HG03108 (cell line): Measurements from ENCODE around the gene TBC1D22A.

Source experiments
- ATAC-seq: cut with Tn5 transposase; IDR thresholded peaks from one replicate; pipeline ENCODE4 v1.9.1; 2021; ENCODE audit warnings: moderate library complexity; ENCODE audit not compliant: unreplicated experiment

TBC1D22A gene

DNA sequence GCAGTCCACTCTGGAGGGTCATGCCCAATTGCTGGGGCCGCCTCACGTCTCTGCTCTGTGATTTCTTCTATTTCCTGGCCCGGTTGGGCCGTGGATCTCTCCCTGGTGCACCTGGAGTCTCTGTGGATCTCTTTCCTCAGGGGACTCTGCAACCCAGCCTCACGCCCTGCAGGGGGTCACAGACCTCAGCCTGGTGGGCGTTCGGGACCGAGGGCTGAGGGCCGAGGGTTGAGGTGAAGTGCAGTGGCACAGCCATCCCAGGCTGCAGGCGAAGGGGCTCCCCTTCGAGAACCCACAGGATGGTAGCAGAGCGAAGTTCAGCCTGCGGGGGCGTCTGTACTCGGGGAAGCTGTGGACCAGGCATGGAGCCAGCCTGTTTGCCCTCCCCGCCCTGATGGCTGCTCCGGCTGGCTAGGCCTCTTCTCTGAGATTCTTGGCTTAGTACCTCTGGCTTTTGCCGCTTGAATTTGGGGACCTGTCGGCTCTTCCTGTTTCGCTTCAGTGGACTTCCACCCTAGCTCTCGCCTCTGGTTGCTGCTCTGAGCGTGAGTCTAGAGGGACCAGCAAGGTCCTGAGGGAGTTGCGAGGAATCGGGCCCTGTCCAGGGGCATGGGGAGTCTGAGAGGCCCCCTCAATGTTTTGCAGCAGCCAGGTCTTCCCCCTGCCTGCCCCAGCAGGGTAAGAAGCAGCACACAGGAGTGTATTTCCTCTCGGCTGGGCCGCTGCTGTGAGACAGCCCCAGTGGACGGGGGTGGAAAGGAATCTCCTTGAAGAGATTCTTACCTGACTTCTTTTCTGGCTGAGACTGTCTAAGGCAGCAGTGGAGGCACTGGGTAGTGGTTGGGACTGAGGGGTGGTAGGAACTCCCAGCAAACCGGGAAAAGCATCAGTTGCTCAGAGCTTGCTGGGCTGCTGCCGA lies 140.8 kb downstream of the TBC1D22A start:
- ATAC-seq: no peak

DNA sequence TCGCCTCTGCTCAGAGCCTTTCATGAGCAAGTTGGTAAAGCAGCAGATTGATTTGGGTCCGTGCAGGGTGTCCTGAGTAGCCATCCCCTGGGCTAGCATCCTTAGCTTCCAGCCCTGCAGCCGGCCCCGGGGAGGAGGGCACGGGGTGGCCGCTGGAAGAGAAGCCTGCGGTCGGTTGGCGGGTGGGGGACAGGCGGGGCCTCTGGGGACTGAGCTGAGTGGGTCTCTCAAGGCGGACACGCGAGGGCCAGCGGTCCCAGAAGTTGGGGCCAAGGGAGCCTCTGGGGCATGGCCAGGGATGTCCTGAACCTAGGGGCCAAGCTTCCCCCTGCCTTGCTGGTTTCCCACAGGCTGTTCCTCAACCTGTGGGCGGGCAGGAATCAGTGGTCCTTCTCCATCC lies 143.0 kb downstream of the TBC1D22A start:
- ATAC-seq: no peak

DNA sequence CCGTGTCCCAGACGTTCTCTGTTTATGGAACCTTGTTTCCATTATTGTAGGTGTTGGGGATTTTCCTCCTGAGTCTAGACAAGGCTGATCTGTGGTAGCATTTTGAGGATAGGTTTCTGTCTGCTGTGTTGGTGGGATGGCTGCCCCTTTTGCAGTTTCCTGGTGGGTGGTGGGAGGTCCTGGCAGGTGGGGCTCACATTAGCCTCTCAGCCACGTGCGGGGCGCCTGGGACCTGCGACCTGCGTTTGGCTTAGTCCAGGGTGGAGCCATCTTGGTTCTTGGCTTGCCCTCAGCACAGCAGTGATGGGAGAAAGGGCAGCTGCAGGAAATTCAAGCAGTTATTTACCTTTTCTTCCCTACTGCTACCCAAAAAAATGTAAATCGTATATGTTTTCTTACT lies 143.4 kb downstream of the TBC1D22A start:
- no peak for ATAC-seq

DNA sequence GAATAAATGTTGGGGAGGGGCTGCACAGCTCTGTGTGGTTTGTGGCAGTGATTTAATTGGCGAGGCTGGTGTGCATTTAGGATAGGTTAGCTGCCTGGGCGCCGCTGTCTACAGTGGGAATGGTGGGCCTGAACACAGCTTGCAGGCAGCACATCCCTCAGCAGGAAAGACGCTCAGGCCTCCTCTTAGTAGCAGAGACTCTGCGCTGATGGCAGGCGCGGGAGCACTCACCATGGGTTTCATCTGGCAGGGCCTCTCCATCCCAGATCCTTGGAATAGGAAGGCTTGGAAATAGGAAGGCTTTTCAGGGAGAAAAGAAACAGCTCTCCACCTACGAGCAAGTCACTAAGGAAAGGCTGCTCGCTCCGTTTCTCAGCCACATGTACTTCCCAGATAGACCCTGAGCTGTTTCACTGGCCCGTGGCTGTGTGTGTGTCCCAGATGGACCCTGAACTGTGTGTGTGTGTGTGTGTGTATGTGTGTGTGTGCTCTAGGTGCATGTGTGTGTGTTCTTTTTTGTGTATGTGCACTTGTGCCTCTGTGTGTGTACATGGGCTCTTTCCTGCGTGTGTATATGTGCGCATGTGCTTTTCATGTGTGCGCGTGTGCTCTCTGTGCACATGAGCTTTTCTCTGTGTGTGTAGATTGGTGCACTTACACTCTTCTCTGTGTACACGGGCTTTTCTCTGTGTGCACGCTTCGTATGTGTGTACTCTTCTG lies 144.0 kb downstream of the TBC1D22A start:
- ATAC-seq: no peak

DNA sequence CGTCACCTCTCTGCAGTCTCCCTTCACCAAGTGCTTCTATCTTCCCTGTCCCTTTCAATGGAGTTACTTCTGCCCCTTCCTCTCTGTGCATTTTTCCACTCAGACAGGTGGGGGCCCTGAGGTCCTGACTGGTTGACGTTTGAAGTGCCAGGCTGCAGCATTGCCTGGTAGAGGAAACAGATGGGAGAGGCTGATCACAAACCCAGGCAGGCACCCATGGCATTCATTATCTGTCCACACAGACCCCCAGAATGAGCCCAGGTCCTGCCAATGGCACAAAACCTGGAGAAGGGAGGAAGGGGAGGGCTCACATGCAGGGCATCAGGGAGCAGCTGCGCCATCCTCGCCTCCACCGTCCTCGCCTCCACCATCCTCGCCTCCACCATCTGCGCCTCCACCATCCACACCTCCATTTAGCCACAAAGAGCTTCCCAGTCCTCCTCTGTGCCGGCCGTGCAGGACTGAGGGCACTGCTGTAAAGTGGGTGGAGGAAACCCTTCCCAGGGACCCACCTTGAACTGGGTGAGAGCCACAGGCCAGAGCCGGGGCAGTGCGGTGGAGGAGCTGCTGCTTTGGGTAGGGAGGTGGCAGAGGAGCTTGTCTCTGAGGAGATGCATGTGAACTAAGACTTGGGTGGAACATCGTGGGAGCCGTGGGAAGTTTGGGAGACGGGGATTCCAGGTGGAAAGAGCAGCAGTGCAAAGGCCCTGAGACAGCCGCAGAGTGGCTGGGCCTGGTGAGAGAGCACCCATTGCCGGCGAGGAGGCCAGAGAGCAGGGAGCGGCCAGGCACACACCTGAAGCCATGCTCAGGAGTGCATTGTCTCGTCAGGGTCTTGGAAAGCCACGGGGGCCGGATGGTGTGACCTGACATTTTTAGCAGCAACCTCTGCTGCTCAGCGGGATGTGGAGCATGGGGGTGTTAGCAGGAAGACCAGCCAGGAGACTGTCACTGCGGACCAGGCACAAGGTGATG lies 145.1 kb downstream of the TBC1D22A start:
- ATAC-seq: no peak

DNA sequence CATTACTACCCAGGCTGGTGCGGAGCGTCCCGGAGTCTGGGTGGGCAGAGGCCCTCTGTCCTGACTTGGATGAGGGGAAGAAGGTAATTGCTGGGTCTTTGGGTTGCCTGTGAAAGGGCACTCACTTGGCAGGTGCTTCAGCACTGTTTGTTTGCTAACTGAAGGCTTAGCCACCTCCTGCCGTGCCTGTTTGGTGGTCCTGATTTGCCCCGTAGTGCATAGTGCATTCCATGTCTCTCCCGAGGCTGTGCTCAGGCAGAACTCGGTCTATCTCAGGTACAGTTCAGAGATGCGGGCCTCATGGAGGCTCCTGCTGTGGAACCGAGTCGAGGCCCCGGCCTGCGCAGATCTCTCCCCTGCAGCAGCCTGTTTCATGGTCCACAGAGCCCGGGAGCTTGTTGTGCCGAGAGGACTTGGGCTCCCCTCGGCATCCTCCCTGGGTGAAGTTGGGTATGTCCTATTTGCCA lies 146.2 kb downstream of the TBC1D22A start:
- no peak for ATAC-seq

DNA sequence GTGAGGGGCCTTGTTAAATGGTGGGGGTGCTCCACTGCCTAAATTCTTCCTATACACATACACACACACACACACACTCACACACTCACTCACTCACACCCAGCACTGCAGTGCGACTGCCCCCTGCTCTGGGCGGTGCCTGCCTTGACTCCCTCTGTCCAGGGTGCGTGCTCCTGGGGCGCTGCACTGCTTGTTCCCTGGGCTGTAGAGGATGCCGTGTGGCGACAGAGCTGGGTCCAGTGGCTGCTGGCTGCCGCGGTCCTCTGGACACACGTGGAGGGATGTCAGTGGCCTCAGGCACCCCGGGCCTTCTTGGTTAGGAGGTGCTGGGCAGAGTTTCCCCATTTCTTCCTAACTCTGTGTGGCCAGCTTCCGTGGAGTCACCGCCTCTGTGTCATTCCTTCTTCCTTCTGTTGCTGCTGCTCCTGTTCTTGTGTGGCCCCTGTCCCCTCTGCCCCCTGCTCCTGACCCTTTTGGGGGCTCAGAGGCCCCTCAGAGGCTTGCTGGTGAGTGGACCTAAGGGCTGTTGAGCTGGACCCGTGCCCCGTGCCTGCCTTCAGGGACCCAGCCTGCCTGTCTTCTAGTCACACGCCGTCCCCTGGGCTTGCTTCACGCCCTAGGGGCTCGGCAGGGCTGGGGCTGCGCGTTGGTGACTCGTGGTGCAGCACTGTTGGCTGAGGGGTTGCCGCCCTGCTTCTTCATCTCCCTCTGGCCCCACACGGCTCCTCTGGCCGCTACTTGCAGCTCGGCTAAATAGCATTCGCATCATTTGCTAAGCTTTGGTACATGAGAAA lies 147.0 kb downstream of the TBC1D22A start:
- ATAC-seq: no peak

DNA sequence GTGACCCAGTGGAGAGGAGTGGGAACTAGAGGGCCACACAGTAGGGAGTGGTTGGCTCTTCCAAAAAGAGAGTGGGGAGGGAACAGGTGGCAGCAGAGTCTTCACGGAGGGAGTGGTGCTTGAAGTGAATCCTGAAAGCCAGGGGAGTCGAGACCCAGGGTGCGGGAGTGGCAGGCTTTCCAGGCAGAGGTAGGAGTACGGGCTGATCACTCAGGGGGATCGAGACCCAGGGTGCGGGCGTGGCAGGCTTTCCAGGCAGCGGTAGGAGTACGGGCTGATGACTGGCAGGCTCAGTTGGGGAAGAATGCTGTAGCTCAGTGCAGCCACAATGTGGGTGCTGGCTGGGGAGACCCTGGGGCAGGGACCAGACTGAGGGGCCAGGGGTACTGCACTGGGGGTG lies 148.2 kb downstream of the TBC1D22A start:
- ATAC-seq: no peak

DNA sequence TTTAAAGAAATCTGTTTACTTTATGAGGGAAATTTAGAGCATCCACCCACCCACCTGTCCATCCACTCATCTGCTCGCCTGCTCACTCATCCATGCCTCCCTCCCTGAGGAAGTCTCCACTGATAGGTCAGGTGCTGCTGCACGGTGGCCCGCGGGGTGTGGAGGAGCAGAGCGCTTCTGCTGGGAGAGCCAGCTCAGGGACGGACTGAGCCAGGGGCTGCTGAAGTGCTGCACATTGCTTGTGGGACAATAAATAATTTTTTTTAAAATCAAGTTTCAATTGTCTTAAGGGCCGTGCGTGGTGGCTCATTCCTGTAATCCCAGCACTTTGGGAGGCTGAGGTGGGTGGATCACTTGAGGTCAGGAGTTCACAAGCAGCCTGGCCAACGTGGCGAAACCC lies 148.9 kb downstream of the TBC1D22A start:
- ATAC-seq: no peak

DNA sequence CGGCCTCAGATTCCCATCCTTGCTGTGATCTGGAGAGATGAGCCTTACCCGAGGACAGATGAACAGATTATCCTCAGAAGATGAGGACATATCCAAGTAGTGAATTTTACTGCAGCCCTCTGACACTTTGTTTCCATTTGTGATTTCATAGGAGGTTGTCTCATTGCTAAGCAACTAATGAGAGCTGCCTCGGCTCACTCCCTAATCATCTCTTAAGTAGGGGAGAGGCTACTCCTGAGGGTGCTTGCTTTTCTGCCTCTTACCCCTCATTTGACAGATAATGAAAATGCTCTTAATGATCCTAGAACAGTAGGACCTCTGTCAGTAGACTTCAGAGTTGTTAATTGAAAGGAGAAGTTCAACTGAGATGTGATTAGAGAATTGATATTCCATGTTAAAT lies 150.9 kb downstream of the TBC1D22A start:
- no peak for ATAC-seq

DNA sequence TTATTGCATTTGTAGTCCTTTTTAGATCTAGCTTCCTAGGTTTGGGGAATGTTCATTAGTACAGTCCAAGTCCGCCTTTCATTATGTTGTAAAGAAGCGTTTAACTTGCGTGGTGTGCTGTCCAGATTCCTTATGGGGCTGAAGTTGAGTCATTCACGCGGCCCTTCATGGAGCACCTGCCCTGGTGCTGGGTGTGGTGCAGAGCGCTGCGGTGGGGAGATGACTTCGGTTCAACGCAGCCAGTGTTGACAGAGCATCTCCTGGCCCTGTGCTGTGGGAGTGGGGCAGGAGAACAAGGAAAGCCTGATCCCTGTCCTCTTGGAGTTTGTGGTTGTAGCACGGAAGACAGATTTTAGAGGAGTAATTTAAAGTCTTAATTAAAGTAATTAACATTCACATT lies 152.0 kb downstream of the TBC1D22A start:
- no peak for ATAC-seq

DNA sequence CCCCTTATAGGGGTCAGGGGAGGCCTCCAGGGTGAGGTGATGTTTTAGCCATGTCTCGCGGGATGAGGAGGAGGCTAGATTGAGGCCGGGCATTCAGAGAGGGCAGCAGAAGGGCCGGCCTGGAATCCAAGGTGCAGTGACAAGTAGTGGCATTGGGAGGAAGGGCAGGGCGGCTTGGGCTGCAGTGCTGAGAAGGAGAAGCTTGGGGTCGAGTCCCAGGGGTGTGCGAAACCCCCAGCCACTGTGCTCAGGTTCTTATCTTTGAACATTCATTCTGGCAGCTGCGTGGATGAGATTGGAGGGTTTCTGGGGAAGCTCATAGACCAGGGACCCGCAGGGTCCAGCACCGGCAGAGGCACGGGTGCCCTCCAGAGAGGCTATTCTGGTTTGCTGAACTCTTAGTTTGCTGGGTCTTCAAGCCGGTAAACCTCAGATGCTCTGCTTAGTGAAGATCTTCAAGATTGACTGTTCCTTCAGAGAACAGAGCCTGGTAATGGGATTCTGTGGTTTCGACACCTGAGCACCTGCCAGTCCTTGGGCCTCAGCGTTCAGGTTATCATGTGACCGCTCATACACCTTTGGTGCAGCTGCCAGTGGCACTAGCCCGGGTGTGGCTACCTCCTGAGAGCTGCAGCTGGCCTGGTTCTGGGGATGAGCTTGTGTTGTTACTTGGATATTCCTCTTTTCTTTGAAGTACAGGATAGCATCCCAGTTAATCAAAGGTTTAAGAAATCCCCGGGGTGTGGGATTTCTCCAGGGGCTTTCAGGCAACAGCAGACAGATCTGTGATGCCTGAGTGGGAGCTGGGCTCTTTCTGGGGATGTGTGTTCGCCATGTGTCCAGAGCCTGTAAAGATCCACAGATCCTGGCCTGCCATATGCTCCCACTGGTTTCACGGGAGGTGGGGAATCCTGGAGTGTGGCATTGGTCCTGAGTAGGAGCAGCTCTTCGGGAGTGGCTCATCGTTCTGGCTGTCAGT lies 152.8 kb downstream of the TBC1D22A start:
- no peak for ATAC-seq

DNA sequence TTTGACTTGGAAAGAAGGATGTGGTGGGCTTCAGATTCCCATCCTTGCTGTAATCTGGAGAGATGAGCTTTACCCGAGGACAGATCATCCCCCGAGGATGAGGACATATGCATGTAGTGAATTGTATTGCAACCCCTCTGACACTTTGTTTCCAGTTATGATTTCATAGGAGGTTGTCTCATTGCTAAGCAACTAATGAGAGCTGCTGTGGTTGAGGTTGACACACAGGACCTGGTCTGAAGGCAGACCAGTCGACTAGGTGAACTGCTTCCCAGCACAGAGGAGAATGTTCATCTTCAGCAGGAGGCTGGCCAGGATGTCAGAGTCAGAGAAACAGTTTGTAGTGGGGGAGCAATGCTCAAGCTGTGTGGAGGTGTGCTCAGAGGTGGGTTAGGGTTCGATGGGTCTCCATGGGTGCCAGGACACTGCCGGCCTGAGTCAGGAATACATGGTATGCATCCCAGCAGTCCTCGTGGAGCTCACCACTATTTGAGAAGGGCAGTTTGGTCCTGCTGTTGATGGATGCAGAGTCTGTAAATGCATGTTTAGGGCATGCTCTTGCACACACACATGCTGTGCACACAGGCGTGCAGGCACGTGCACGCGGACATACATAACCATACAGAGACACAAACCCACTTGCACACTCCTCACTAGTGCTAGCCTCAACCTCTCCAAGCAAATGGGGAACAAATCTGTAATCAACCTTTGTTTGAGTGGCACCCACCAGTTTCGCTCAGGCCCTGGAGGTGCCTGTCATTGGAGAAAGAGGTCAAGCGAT lies 153.7 kb downstream of the TBC1D22A start:
- ATAC-seq: no peak

DNA sequence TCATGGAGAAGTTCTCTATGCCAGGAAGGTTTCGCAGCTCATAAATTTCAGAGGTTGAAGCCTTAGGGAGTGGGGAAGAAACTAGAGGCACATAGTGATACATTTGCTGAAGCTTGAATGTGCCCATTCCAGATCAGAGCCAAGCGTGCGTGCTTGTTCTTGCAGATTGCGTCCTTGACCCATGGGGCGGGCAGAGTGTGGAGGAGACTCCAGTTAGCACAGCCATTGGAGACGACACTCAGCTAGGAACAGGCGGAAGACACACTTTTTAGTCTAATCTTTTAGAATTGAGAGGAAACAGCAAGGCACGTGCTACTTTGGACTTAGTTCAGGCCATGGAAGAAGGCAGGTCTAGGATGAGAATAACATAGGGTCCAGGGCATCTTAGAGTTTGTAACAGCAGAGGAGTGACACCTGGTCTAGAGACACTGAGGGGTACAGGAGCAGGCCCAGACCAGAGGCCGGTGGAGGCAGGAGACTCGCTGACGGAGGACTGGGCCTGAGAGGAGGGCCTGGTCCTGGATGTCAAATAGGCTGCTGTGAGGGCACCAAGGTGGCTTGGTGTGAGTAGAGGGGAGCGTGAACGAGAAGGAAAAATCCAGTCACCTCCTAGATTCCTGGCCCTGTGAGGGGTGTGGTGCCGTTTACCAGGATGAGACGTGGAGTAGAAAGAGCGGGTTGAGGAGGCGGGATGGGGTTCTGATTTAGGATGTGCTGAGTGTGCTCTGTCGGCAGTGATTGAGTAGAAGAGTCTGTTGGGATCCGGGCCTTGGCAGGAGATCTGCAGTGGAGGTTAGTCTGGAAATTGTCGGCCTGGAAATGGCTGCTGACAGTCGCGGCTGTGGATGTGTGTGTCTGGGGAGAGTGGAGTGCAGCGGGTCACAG lies 154.7 kb downstream of the TBC1D22A start:
- ATAC-seq: no peak

DNA sequence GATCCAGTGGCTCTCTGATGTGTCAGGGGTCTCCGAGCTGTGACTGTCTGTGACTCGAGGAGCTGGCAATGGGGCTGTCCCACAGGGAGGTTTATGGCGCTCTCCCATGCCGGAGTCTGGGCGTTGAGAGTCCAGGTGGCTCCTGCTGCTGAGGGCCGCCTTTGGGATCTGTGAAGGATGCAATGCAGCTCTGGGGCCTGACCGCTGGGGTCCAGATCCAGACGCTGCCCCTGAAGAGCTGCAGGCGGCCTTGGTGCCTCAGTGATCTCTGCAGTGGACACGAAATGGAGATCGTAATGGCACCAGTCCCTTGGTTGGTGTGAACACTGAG lies 155.3 kb downstream of the TBC1D22A start:
- no peak for ATAC-seq

DNA sequence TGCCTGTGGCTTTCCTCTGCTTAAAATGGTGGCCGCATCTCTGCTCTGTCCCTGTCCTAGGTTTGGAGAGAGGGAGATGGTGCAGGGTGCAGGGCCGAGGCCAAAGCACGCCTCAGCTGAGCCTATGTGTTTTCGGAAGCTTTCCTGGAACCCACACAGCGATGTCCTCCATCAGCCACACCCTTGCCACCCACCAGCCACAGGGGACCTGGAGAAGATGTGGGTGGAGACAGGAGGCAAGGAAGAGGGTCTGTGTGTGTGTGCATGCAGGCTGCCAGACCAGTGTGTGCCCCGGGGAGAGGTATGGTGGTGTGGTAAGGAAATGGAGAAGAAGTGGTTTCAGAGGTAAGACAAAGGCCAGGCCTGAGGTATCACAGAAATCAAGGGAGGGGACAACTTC lies 155.7 kb downstream of the TBC1D22A start:
- no peak for ATAC-seq

DNA sequence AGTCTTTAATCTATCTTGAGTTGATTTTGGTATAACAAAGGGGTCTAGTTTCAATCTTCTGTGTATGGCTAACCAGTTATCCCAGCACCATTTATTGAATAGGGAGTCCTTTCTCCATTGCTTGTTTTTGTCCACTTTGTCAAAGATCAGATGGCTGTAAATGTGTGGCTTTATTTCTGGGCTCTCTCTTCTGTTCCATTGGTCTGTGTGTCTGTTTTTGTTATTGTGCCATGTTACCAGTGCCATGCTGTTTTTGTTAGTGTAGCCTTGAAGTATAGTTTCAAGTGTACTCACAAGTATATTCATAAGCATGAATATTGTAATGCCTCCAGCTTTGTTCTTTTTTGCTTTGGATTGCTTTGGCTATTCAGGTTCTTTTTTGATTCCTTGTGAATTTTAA lies 159.6 kb downstream of the TBC1D22A start:
- ATAC-seq: no peak
